KMS-11 (cell line): ENCODE data around the gene AKNA.

Source experiments
- H2AFZ ChIP-seq: fragments of 200-600 bp; sonication (generic); 2 replicates; pipeline ENCODE4 v1.6.1; 2016; ENCODE audit warnings: antibody characterized with exemption, mixed run types, low read depth
- H3K27ac ChIP-seq: fragments of 200-600 bp; sonication (generic); 2 replicates; pipeline ENCODE4 v1.6.1; 2016; ENCODE audit warnings: mild to moderate bottlenecking, mixed run types
- H3K27me3 ChIP-seq: fragments of 200-600 bp; sonication (generic); 2 replicates; pipeline ENCODE4 v1.6.1; 2017; ENCODE audit warnings: mild to moderate bottlenecking, low read depth, mixed run types, moderate library complexity; ENCODE audit not compliant: insufficient read depth
- H3K36me3 ChIP-seq: fragments of 200-600 bp; sonication (generic); 2 replicates; pipeline ENCODE4 v1.6.1; 2017; ENCODE audit warnings: mild to moderate bottlenecking, mixed run types; ENCODE audit not compliant: insufficient read depth
- H3K4me1 ChIP-seq: fragments of 200-600 bp; sonication (generic); 2 replicates; pipeline ENCODE4 v1.6.1; 2016; ENCODE audit warnings: mild to moderate bottlenecking, low read depth, mixed run types; ENCODE audit not compliant: poor library complexity, severe bottlenecking
- H3K4me2 ChIP-seq: fragments of 200-600 bp; sonication (generic); 2 replicates; pipeline ENCODE4 v1.7.0; 2016; ENCODE audit warnings: mild to moderate bottlenecking, mixed run types
- H3K4me3 ChIP-seq: fragments of 200-600 bp; sonication (generic); IDR thresholded peaks from 2 replicates; pipeline ENCODE4 v1.6.1; 2017; ENCODE audit warnings: low read depth, low read length, mixed read lengths; ENCODE audit not compliant: insufficient read depth
- H3K79me2 ChIP-seq: fragments of 200-600 bp; sonication (generic); 2 replicates; pipeline ENCODE4 v1.6.1; 2016; ENCODE audit warnings: low read depth, mixed run types; ENCODE audit not compliant: insufficient read depth
- H3K9ac ChIP-seq: fragments of 200-600 bp; sonication (generic); 2 replicates; pipeline ENCODE4 v1.6.1; 2016; ENCODE audit warnings: mild to moderate bottlenecking, mixed run types
- H4K20me1 ChIP-seq: fragments of 200-600 bp; sonication (generic); 2 replicates; pipeline ENCODE4 v1.6.1; 2016; ENCODE audit warnings: mild to moderate bottlenecking, mixed run types; ENCODE audit not compliant: insufficient read depth
- CTCF ChIP-seq: fragments of 200-600 bp; sonication (generic); conservative IDR thresholded peaks from 2 replicates; pipeline ENCODE4 v1.6.1; 2017; ENCODE audit warnings: low read depth, mild to moderate bottlenecking, antibody characterized with exemption, low read length, moderate library complexity, mixed read lengths

The AKNA gene

GRCh38 chr9:114312513-114312875 lies 75.3 kb downstream of the AKNA start:
- Histone ChIP-seq H3K4me1 (peaks cover 2% of the 10 kb centered on the region), H3K27ac (no peak overlapping the region), H4K20me1 (no peaks in the 10 kb centered on the region), H3K4me2 (no peak overlapping the region), H3K79me2 (no peaks in the 10 kb centered on the region), H3K4me3 (no peak overlapping the region), H3K36me3 (no peaks in the 10 kb centered on the region), H3K9ac (no peak overlapping the region), H3K27me3 (no peaks in the 10 kb centered on the region), H2AFZ (no peak overlapping the region)
- no peak for TF ChIP-seq CTCF

GRCh38 chr9:114311571-114312512 lies 75.9 kb downstream of the AKNA start:
- Histone ChIP-seq H3K27ac (no peak overlapping the region), H3K4me1 (no peaks in the 10 kb centered on the region), H3K9ac (no peak overlapping the region), H3K4me3 (no peak overlapping the region), H3K79me2 (no peaks in the 10 kb centered on the region), H3K4me2 (no peak overlapping the region), H3K27me3 (no peaks in the 10 kb centered on the region), H3K36me3 (no peaks in the 10 kb centered on the region), H4K20me1 (no peaks in the 10 kb centered on the region), H2AFZ (no peak overlapping the region)
- TF ChIP-seq CTCF = no peak

GRCh38 chr9:114310471-114311450 lies 77.0 kb downstream of the AKNA start:
- H3K27me3 ChIP-seq = no peaks in the 10 kb centered on the region
- no peak overlapping the region for H3K27ac ChIP-seq
- no peaks in the 10 kb centered on the region for H3K79me2 ChIP-seq
- H2AFZ ChIP-seq = no peak overlapping the region
- no peak for TF ChIP-seq CTCF
- no peaks in the 10 kb centered on the region for H3K4me1 ChIP-seq
- no peaks in the 10 kb centered on the region for H3K36me3 ChIP-seq
- no peak overlapping the region for H3K4me3 ChIP-seq
- H3K4me2 ChIP-seq = no peak overlapping the region
- H3K9ac ChIP-seq = no peak overlapping the region
- no peaks in the 10 kb centered on the region for H4K20me1 ChIP-seq

GRCh38 chr9:114309096-114309495 lies 78.7 kb downstream of the AKNA start:
- no peaks in the 10 kb centered on the region for H3K4me1 ChIP-seq
- H3K27ac ChIP-seq = no peak overlapping the region
- H3K79me2 ChIP-seq = no peaks in the 10 kb centered on the region
- no peak overlapping the region for H3K4me3 ChIP-seq
- no peak overlapping the region for H2AFZ ChIP-seq
- H4K20me1 ChIP-seq = no peaks in the 10 kb centered on the region
- no peak overlapping the region for H3K9ac ChIP-seq
- no peak overlapping the region for H3K4me2 ChIP-seq
- no peak for TF ChIP-seq CTCF
- no peaks in the 10 kb centered on the region for H3K27me3 ChIP-seq
- H3K36me3 ChIP-seq = no peaks in the 10 kb centered on the region
